ENCODE data around the gene CDCP2.

CDCP2 gene

DNA sequence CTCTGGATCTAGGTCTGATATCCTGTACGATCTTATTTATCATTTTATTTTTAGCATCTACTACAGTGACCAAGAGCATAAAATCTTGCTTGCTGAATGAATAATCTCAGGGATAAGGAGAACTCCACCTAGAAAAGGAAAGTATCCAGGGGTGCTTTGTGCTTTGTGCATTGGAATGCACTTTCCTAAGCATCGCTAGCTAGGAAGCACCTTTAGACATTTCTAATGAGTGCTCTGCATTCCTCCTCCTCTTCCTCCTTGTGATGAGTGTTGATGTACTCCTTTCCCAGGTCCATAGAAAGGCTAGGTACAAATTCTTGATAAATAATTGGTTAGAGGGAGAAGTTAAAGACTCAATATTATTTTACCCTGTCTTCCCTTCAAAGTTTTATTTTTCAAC is 68.0 kb downstream of the CDCP2 start:
- DNase-seq: no peak

Measured in NCI-H2171 (cell line).